DND-41 (cell line): ENCODE data around the gene CDH23.

Experiments
- ATAC-seq: fragments of 200-7000 bp; cut with Tn5 transposase; 3 replicates; pipeline ENCODE4 v1.9.1; 2021; ENCODE audit warnings: low read depth; ENCODE audit not compliant: insufficient read depth
- DNase-seq: peaks from one replicate; pipeline ENCODE4 v3.0.0-alpha.2; 2020
- H2AFZ ChIP-seq: 2 replicates; pipeline ENCODE4 v1.6.0; 2012; ENCODE audit warnings: low read depth, low read length
- H3K27ac ChIP-seq: 2 replicates; pipeline ENCODE4 v1.5.1; 2012; ENCODE audit warnings: low read length, inconsistent platforms
- H3K27me3 ChIP-seq: fragments of 200-600 bp; sonication (generic); 2 replicates; pipeline ENCODE4 v1.6.0; 2012; ENCODE audit warnings: low read length, mild to moderate bottlenecking, inconsistent platforms; ENCODE audit not compliant: insufficient read depth, poor library complexity
- H3K36me3 ChIP-seq: 2 replicates; pipeline ENCODE4 v1.5.1; 2012; ENCODE audit warnings: low read length, inconsistent platforms; ENCODE audit not compliant: insufficient read depth
- H3K4me1 ChIP-seq: 2 replicates; pipeline ENCODE4 v1.5.1; 2012; ENCODE audit warnings: mild to moderate bottlenecking, low read length; ENCODE audit not compliant: insufficient read depth
- H3K4me2 ChIP-seq: 2 replicates; pipeline ENCODE4 v1.6.0; 2012; ENCODE audit warnings: mild to moderate bottlenecking, moderate library complexity, low read length, inconsistent platforms; ENCODE audit not compliant: insufficient read depth
- H3K4me3 ChIP-seq, 2 experiments: fragments of 200-600 bp in 1 of 2; shearing (Covaris generic) in 1 of 2; 2 replicates each; pipeline ENCODE4 v1.5.1; 2012 to 2016; ENCODE audit warnings: inconsistent platforms in 2 of 2, low read length in 2 of 2, mild to moderate bottlenecking in 2 of 2, low read depth in 1 of 2, moderate library complexity in 1 of 2
- H3K79me2 ChIP-seq: 2 replicates; pipeline ENCODE4 v1.6.0; 2012; ENCODE audit warnings: low read length, inconsistent platforms; ENCODE audit not compliant: insufficient read depth
- H3K9ac ChIP-seq: 2 replicates; pipeline ENCODE4 v1.6.0; 2012; ENCODE audit warnings: low read depth, mild to moderate bottlenecking, inconsistent platforms, low read length, moderate library complexity
- H3K9me3 ChIP-seq: 2 replicates; pipeline ENCODE4 v1.5.1; 2012; ENCODE audit warnings: low read length, moderate library complexity, mild to moderate bottlenecking, inconsistent platforms; ENCODE audit not compliant: insufficient read depth, severe bottlenecking
- H4K20me1 ChIP-seq: 2 replicates; pipeline ENCODE4 v1.6.0; 2012; ENCODE audit warnings: low read length; ENCODE audit not compliant: insufficient read depth
- EZH2 ChIP-seq: IDR thresholded peaks from 3 replicates; pipeline ENCODE4 v1.6.1; 2012; ENCODE audit warnings: borderline replicate concordance, low read depth, mild to moderate bottlenecking, moderate library complexity, low read length, inconsistent platforms; ENCODE audit not compliant: severe bottlenecking
- TF ChIP-seq, protein P1 (sequence below): IDR thresholded peaks from 2 replicates; pipeline ENCODE4 v1.5.1; 2012; ENCODE audit warnings: borderline replicate concordance, low read length, moderate library complexity, mild to moderate bottlenecking; ENCODE audit not compliant: poor library complexity, severe bottlenecking; ENCODE audit errors: extremely low read depth

CDH23 gene

DNA sequence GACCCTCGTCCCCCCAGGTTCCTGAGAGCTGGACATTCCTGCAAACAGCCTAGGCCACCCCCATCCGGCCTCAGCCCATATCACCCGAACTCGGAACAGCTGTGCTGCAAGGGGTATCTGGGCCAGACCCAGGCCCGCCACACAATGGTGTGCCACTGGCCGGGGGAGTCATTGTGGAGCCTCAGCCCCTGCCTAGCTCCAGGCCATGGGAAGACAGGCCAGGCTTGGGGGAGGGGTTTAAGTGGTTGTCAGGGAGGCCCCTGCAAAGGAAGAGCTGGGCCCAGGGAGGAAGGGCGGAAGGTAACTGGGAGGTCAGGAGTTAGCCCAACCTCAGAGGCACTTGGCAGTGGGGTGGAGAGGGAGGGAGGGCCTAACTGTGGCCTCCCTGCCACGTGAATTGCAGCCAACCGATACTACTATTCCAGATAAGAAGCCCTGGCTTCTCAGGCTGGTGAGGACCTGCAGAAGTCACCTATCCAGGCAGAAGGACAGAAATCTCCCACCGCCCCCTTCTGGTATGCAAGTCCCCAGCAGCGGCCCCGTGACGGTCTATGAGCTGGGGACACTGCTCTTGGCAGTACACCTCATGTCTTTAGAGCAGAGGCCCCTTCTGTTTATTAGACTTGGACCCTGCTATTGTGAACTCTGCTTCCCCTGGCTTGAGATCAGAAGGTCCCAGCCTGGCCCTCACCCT, 349.8 kb downstream of the CDH23 start:
- no peak for ATAC-seq

DNA sequence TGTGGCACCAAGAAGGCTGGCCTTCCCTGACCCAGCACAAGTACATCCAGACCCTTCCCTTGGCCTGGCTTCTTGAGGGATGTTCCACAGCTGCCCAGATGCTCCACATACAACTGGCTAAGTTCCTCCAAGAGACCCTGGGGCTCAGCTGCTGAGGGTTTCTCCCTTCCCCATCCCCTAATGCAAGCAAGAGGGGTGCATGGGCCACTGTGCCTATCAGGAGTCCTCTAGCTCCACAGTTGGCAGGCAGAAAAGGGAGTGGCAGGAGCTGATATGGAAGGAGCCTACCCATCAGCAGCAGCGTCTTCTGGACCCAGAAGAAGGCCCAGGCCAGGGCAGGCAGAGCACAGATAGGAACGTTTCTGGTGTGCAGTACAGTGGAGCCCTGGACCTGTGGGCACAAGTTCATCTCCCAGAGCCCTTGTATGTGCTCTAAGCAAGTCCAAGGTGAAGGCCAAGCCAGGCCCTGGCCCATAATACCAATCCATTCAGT, 350.4 kb downstream of the CDH23 start:
- peak overlapping the region; percentile 58 for H3K9ac ChIP-seq
- TF ChIP-seq EZH2, result no peak
- TF ChIP-seq, protein P1, sequence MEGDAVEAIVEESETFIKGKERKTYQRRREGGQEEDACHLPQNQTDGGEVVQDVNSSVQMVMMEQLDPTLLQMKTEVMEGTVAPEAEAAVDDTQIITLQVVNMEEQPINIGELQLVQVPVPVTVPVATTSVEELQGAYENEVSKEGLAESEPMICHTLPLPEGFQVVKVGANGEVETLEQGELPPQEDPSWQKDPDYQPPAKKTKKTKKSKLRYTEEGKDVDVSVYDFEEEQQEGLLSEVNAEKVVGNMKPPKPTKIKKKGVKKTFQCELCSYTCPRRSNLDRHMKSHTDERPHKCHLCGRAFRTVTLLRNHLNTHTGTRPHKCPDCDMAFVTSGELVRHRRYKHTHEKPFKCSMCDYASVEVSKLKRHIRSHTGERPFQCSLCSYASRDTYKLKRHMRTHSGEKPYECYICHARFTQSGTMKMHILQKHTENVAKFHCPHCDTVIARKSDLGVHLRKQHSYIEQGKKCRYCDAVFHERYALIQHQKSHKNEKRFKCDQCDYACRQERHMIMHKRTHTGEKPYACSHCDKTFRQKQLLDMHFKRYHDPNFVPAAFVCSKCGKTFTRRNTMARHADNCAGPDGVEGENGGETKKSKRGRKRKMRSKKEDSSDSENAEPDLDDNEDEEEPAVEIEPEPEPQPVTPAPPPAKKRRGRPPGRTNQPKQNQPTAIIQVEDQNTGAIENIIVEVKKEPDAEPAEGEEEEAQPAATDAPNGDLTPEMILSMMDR, result no peak
- H2AFZ ChIP-seq, result no peak overlapping the region
- no peaks in the 10 kb centered on the region for H3K27me3 ChIP-seq
- peak overlapping the region; percentile 95 for H3K27ac ChIP-seq
- no peak overlapping the region for H3K4me3 ChIP-seq
- peaks cover 8% of the 10 kb centered on the region; the same call in 1 of the 2 replicates for H3K36me3 ChIP-seq
- no peaks in the 10 kb centered on the region for H3K9me3 ChIP-seq
- peaks cover 69% of the 10 kb centered on the region for H3K4me1 ChIP-seq
- no peaks in the 10 kb centered on the region for H3K79me2 ChIP-seq
- H3K4me2 ChIP-seq, result no peak overlapping the region
- no peak for ATAC-seq
- peak; percentile 25 for DNase-seq
- H4K20me1 ChIP-seq, result no peaks in the 10 kb centered on the region

More for the DNA sequence above, 349.8 kb downstream of the CDH23 start:
- Histone ChIP-seq H3K9ac (no peak overlapping the region), H3K9me3 (no peaks in the 10 kb centered on the region), H2AFZ (no peak overlapping the region), H3K27me3 (no peaks in the 10 kb centered on the region), H3K36me3 (peaks cover 8% of the 10 kb centered on the region; the same call in 1 of the 2 replicates), H3K79me2 (no peaks in the 10 kb centered on the region), H3K4me2 (no peak overlapping the region), H3K4me1 (peaks cover 74% of the 10 kb centered on the region), H3K4me3 (no peak overlapping the region), H3K27ac (peak overlapping the region; percentile 95), H4K20me1 (no peaks in the 10 kb centered on the region)
- TF ChIP-seq EZH2, result no peak
- TF ChIP-seq, protein P1, result peak; percentile 12
- peak; percentile 30 for DNase-seq

DNA sequence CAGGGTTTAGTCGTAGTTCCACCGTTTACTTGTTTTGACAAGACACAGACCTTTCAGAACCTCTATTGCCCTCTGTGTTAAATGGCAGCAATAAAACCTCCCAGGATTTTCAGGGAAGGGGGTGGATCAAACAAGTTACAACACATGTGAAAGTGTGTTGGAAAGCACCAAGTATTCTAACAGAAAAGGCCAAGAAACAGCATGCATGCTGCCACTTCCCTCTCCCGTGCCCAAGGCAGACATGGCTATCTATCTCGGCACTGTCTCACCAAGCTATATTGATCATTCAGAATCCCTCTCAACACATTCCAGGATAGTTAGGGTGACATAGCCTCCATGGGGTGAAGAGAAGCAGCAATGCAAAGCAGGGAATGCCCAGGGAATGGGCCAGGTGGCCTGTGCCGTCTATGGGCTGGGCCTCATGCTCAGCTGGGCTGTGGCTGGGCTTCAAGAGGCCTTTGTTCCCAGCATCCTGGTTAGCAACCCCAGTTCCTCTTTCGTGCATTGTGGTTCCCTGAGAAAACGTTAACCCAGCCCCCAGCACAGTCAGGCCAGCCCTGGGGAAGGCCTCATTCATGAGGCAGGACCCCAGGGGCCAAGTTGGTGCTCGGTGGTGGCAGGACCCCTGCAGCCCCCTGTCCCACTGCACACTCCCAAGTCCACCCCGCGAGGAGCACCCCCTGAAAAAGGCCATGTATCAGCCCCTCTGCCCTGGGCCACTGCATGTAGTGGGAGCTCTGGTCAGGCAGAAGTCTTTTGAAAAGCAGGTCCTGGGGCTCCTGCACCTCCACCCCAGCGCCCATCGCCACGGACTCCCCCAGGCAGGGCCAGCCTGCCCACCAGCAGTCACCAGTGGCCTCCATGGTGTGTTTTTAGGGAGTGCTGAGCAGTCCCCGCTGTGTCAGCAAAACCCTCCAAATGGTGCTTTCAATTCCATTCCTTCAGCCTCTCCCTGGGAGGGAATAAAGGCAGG, 351.1 kb downstream of the CDH23 start:
- H3K4me3 ChIP-seq, result peak overlapping the region in 1 of 2 experiments; percentile 23; a peak in 1 of 4 replicates
- peak; percentile 77 for DNase-seq
- H2AFZ ChIP-seq, result peak overlapping the region; percentile 21
- peak overlapping the region; percentile 58 for H3K9ac ChIP-seq
- no peaks in the 10 kb centered on the region for H3K9me3 ChIP-seq
- peak overlapping the region; percentile 95 for H3K27ac ChIP-seq
- no peak for TF ChIP-seq EZH2
- TF ChIP-seq, protein P1, result no peak
- ATAC-seq, result peak; percentile 17
- H3K4me1 ChIP-seq, result peaks cover 66% of the 10 kb centered on the region
- H3K4me2 ChIP-seq, result peak overlapping the region; percentile 54
- no peaks in the 10 kb centered on the region for H3K27me3 ChIP-seq
- no peaks in the 10 kb centered on the region for H4K20me1 ChIP-seq
- no peaks in the 10 kb centered on the region for H3K79me2 ChIP-seq
- peaks cover 8% of the 10 kb centered on the region; the same call in 1 of the 2 replicates for H3K36me3 ChIP-seq
